Lower leg skin (tissue), 3 donors: ENCODE data around the gene TRAPPC1.

Experiments
- POLR2A ChIP-seq, 2 donors: fragments of 450-650 bp; IDR thresholded peaks; one replicate each; pipeline ENCODE4 v1.6.1; 2016 to 2017; ENCODE audit warnings: antibody characterized with exemption in 2 of 2, mild to moderate bottlenecking in 1 of 2, moderate library complexity in 1 of 2
- TF ChIP-seq, protein P1 (sequence below), 3 donors: fragments of 450-650 bp; IDR thresholded peaks; one replicate each; pipeline ENCODE4 v1.5.1; 2016; ENCODE audit warnings: antibody characterized with exemption in 3 of 3, mild to moderate bottlenecking in 3 of 3, moderate library complexity in 2 of 3

DNA sequence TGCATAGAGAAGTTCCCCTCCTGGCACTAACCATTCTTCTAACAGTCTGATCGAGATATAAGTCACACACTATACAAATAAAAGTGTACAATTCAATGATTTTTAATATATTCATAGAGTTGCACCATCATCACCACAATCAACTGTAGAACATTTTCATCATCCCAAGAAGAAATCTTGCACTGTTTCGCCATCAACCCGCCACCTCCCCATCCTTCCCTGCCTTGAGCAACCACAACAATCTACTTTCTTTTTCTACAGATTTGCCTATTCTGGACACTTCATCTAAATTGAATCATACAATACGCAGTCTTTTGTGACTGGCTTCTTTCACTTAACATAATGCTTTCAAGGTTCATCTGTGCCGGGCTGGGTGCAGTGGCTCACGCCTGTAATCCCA, 37.7 kb upstream of the TRAPPC1 start:
- TF ChIP-seq, protein P1, sequence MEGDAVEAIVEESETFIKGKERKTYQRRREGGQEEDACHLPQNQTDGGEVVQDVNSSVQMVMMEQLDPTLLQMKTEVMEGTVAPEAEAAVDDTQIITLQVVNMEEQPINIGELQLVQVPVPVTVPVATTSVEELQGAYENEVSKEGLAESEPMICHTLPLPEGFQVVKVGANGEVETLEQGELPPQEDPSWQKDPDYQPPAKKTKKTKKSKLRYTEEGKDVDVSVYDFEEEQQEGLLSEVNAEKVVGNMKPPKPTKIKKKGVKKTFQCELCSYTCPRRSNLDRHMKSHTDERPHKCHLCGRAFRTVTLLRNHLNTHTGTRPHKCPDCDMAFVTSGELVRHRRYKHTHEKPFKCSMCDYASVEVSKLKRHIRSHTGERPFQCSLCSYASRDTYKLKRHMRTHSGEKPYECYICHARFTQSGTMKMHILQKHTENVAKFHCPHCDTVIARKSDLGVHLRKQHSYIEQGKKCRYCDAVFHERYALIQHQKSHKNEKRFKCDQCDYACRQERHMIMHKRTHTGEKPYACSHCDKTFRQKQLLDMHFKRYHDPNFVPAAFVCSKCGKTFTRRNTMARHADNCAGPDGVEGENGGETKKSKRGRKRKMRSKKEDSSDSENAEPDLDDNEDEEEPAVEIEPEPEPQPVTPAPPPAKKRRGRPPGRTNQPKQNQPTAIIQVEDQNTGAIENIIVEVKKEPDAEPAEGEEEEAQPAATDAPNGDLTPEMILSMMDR (IDR thresholded peaks at IDR 0.05) = no peak
- TF ChIP-seq POLR2A (IDR thresholded peaks at IDR 0.05) = no peak
